Skin of body (tissue), 2 donors: ENCODE data around the gene ASIC5. TPM values are rescaled to one million over a fixed set of nuclear protein-coding genes. Genes with fewer than 3 reads are reported as not detected.
"Not testable (repeated sequence)": the region's sequence is repeated elsewhere in the genome, so short reads cannot be mapped to it uniquely, and the experiment has no call there.

Experiments used
- DNase-seq: peaks from one replicate; lab custom pipeline; 2025; lab: John Stamatoyannopoulos, UW
- total RNA-seq: library from RNA; depleted of rRNA; stranded (reverse); fragments of >200 nt; gene quantifications from one replicate; pipeline ENCODE4 v1.2.3, GENCODE V29; 2014

The ASIC5 gene, protein sequence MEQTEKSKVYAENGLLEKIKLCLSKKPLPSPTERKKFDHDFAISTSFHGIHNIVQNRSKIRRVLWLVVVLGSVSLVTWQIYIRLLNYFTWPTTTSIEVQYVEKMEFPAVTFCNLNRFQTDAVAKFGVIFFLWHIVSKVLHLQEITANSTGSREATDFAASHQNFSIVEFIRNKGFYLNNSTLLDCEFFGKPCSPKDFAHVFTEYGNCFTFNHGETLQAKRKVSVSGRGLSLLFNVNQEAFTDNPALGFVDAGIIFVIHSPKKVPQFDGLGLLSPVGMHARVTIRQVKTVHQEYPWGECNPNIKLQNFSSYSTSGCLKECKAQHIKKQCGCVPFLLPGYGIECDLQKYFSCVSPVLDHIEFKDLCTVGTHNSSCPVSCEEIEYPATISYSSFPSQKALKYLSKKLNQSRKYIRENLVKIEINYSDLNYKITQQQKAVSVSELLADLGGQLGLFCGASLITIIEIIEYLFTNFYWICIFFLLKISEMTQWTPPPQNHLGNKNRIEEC
- total RNA-seq: not detected

DNA sequence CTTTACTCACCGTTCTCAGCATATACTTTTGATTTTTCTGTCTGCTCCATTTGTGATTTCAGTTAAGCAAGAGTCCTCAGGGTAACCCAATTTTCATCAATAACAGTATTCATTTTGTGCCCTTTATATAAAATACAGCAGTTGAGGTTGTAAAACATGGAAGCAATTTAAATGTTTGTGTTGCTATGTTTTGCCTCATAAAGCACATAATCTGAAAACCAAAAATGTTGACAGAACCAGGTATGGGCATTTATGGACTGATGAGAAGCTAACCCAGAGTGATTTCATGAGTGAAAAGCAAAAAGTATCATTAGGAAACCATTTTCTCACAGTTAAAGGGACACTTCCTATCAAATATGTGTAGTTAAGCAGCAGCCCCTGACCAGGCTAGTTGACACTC, at the start of gene ASIC5:
Gene ASIC5 (minus strand): TSS at position 101 of the 400 bp plus-strand sequence. CDS start 51 bp downstream, at position 50.
- DNase-seq: no peak

DNA sequence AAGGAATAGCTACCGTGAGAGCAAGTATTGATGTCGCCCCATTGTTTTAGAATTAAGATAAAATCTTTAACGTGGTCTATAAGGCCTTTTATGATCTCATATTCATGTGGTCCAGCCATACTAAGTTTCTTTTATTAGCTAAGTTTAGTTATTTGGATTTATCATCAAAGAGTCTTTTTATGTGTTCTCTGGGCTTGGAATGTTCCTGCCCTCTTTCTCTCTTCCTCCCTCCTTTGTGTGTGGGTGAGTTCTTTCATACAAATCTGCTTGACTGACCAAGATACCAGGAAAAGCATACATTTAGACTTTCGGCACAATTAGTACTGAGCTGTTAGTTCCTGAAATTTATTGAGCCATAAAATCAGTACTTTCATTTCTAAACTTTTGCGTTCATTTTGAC, 48.7 kb upstream of the ASIC5 start:
- DNase-seq: no peak

DNA sequence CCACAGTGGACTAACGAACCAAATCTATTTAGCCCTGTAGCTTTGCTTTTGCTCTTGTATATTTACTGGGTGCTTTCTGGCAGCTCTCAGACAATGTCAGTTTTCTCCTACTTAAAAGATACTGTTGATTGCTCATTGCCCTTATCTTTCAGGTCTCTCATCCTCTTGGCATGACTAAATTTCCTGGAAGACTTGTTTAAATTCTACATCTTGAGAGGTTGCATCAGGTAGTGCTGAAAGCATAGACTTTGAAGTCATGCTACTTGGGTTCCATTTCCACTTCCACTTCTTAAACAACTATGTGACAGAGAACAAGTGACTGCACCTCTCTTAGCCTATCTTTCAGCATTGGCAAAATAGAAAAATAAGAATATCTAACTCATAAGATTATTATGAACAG, 45.8 kb upstream of the ASIC5 start:
- DNase-seq: no peak

DNA sequence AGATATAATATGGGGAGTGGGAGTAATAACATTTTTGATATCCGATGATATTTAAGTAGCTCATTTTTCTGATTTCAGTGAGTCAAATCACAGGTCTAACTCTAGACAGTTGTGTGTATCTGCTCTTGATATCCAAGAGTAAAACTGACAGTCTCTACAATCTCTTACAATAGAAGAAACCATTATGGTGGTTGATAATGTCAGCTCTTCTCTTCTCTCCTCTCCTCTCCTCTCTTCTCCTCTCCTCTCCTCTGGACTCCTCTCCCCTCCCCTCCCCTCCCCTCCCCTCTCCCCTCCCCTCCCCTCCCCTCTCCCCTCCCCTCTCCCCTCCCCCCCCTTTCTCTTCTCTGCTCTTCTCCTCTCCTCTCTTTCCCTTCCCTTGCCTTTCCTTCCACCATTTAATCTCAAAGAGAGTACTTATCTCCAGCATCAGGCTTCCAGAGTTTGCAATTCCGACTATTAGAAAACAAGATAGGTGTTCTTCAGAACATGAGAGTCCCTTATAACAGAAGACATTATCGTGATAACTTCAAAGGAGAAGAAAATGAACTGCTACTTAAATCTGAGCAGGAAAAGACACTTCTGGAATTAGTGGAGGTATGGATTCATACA, 43.6 kb upstream of the ASIC5 start:
- DNase-seq: no peak

DNA sequence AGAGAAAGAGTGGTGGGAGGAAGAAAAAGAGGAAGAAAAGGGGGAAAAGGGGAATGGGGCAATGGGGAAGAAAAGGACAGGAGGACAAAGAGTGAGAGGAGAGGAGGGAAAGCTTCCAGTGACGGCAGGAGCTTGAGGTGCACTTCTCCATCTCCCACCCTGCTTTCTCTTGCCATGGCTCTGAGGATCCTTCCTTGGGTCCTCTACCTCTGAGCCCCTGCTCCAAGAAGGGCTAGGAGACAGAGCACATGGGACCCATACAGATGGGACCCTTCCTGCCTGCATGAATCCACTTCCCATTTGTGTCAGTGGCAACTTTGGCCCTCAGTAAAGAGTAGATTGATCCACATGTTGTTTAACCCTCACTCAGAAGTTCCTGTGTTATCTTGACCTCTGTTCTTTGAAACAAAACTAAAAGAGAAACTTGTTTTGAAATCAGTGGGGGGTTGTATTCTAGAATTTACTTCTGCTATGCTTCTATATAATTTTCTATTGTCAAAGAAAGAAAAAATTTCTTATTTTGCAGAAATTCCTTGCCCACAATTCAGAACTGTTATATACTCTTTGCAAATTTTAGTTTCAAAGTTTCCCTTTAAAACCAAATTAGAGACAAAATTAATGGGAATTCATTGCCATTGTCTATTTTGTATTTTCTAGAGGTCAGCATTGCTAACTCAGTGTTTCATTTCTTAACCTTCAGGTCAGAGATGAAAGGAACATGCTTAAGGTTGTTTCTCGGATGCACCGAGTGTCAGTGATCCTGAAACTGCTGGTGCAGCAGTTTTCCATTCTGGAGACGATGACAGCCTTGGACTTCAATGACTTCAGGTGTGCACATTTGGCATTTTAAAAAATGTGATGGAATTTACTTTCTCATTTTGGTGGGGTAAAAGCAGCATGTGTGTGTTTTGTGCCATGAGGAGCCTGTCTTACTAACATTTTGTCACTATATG, 42.4 kb upstream of the ASIC5 start:
- no peak for DNase-seq

DNA sequence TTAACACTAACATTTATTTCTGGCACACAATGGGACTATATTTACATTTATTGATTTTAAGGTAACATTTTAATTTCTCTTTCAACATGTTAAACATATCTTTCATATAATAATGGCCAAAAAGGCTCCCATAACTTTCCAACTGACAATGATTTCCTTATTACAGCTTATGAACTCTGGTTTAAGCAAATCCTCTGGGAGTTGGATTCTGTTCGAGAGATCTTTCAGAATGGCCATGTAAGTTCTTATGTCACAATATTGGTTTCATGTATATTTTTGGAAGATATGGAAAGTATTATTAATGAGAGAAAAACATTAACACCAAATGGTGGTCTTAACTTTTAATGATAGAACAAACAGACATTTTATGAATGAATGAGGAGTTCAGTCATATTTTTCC, 41.5 kb upstream of the ASIC5 start:
- no peak for DNase-seq

DNA sequence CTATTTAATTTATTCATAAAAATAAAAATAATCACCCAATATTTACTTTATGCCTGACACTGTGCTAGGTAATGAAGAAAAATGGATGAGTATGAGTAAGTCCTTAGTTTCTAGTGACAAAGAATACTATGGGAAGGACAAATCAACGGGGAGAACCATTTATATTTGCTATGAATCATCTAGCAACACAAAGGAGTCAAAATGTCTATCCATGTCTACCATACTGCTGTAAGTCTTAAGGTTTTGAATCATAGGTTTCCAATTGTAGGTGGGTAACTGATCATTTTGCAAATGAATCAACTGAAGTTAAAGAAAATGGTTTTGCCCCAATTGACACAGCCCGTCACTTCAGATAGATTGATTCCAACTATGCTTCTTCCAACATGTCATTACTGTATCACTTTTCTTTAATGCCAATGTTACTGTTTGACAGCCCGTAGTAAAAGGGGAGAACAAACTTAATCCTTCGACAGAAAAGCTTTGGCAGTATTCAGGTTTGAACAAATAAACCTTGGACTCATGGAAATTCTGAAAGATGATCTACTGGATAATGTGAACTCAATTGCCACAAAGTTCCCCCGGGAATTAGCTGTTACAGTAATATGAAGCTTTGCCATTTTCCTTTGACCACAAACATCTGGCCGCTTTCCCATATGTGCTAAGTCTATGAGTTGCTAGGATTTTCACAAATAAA, 40.6 kb upstream of the ASIC5 start:
- DNase-seq: peak; percentile 90

DNA sequence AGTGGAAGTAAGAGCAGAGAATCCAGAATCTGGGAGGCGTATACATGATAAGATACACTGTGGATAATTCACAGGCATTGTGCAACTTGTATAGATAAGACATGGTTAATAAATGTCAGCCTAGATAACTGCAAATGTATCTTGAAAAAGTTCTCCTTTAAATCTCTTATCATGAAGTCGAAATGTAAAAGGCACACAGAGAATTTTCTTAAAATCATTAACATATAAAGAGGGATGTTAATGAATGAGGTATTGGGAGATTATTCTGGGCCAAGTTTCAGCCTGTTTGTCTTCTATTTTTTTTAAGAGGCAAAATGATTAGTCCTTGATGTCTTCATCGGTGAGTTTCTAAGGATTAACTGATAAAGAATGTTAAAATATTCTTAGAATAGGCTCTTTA, 38.3 kb upstream of the ASIC5 start:
- no peak for DNase-seq

DNA sequence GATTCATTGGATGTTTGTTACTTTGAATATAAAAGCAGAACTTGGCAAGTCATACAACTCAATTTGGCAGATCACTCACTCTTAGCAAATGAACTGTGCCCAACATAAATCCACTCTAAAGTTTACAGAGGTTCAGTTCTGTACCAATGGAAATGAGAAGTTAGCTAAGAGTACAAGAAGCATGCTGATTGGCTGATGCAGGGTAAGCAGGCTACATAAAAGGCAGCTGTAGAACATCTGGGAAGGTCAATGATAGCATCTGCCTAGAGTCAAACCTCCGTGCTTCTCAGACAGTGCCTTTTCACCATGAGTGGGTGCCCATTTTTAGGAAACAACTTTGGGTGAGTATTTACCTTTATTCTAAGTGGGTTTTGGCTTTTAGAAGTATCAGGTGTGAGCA, 37.4 kb upstream of the ASIC5 start, which contains the start of gene TDO2:
Gene TDO2 (plus strand): TSS at position 244 of the 400 bp plus-strand sequence. CDS start 63 bp downstream, at position 307.
- no peak for DNase-seq

DNA sequence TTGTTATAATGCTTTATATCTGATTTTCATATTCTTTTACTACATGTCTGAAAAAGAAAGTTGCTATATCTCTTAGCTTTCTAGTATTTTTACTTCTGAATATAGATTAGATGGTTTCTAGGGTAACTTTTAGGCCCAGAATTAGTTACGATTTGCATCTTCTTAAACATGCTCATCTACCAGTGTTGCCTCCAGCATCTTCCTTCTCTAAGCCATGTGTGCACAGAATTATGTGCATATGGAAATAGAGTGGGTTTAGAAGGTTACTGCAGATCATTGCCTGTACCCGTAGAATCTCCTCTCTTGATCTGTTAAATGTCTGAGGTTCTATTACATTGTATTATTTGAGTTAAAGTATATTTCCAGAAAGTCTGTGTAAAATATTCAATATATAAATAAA, 34.9 kb upstream of the ASIC5 start:
- no peak for DNase-seq

DNA sequence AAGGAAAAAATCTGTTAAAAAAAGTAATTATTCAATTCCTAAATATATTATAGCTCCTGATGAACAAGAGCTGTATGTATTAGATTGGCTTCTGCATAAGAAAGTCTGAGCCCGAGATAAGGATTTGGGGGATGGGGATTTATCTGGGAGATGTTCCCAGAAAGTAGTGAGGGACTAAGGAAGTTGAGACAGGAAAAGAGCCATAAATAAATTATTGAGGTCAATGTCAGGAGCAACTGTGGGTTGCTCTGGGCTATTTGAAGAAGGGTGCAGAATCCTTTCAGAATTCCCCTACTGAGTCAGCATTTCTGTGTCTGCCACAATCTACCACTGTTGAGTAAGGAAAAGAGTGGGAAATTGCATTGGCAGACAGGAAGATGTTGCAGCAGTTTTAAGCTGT, 34.3 kb upstream of the ASIC5 start:
- DNase-seq: no peak

DNA sequence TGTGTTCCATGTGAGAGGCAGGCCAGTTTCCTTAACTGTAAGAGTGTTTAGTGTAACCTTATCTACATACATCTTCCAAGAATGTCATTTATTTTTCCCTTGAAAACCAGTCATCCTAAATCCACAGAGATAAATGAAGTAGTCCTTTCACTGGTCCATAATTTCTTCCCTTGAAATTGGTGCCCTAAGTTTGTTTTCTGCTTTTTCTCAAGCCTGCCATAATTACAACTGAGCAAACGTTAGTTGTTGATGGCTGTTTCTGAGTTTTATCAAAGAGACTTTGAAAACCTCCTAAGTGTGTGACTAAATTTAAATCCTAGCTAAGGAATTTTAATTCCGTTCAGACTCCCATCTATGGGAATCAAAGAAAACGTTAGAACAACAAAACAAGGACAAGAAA, 33.8 kb upstream of the ASIC5 start:
- DNase-seq: no peak

DNA sequence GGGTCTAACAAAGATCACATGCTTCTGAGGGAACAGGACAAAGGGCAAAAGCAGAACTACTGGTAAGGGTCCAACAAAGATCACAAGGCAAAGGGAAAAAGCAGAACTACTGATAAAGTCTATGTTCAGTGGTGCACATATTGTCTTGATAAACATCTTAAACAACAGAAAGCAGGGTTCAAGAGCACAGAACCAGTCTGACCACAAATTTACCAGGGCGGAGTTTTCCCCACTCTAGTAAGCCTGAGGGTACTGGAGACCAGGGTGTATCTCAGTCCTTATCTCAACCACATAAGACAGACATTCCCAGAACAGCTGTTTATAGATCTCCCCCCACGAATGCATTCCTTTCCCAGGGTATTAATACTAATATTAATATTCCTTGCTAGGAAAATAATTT, 32.3 kb upstream of the ASIC5 start:
- DNase-seq: not testable (repeated sequence)

DNA sequence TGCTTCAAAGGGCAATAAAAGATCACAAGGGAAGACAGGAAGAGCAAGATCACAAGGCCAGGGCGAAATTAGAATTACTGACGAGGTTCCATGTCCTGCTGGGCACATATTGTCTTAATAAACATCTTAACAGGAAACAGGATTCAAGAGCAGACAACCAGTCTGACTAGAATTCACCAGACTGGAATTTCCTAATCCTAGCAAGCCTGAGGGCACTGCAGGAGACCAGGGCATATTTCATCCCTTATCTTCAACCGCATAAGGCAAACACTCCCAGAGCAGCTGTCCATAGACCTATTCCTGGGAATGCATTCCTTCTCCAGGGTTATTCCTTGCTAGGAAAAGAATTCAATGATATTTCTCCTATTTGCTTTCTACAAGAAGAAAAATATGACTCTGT, 25.0 kb upstream of the ASIC5 start:
- no peak for DNase-seq

DNA sequence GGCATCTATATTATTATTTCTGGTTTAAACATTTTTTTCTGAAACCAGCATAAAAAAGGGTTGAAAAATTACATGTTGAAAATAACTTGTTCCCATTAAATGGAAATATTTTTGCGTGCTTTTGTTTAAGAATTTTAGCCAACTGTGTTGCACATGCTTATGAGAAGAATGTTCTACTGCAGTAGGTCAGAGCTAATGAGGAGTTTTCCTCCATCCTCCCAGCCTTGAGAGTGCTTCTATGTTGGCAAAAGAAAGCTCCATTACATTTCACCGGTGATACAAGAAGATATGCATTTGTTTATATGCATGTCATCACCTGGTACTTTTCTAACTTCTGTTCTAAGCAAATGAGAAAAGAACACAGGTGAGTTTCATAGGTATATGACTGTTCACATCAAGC, 23.9 kb upstream of the ASIC5 start:
- DNase-seq: no peak

DNA sequence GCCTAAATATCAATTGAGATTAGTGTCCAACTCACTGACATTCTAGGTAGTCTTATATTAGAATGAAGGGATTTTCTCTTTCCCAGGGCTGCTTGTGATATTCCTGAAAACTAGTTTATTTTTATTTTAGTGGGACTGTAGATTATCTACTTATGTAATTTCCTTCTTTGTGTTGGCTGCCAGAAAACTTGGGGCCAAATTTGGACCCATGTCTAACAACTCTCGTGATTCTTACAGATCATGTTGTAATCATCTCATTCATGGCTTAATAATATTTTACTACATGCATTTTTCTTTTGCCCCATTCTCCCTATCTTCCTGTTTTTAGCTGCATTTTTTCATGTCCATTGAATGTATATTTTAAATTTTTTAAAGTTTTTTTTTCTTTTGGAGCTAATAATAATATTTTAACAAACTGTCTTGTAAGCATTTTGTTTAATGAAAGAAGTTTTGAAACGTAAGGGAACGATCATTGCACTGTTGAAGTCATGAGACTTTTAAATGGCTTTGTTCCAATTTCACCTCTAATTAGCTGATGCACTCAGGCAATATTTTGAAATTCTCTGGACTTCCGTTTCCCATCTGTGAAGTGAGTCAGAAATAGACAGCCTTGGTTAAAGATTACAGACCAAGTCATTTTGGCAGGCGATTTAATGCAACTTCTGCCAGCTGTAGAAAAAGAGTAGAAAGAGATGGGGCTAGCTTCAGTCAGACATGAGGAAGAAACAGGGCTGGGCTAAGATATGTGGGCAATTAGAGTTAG, 23.1 kb upstream of the ASIC5 start:
- no peak for DNase-seq

DNA sequence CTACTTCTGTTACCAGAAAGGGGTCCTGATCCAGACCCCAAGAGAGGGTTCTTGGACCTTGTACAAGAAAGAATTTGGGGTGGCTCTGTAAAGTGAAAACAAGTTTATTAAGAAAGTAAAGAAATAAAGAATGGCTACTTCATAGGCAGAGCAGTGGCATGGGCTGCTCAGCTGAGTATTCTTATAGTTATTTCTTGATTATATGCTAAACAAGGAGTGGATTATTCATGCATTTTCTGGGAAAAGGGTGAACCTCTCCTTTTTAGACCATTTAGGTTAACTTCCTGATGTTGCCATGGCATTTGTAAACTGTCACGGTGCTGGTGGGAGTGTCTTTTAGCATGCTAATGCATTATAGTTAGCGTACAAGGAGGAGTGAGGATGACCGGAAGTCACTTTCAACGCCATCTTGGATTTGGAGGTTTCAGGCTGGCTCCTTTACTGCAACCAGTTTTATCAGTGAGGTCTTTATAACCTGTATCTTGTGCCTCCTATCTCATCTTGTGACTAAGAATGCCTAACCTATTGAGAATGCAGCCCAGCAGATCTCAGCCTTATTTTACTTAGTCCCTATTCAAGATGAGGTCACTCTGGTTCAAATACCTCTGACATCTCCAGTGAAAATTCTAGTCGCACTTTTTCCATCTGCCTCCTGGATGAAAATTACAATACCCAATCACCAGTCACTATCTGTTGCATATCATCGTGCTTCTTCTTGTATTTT, 21.9 kb upstream of the ASIC5 start:
- DNase-seq: no peak

DNA sequence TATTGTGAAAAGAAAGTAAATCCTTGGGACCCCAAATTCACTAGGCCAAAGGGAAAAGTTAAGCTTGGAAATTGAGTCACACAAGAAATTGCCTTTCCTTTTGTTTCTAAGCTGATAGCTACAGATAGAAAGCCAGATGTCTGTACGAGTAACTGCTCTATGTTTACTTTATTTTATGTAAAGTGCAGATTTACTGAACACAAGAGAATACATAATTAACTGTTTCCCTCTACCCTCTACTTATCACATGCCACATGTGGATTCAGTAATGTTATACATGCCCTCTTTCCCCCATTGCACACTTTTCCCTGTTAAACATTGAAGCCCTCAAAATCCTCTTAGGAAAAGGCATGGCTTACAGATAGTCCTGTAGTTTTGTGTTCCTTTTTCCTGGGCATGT, 21.0 kb upstream of the ASIC5 start:
- no peak for DNase-seq

DNA sequence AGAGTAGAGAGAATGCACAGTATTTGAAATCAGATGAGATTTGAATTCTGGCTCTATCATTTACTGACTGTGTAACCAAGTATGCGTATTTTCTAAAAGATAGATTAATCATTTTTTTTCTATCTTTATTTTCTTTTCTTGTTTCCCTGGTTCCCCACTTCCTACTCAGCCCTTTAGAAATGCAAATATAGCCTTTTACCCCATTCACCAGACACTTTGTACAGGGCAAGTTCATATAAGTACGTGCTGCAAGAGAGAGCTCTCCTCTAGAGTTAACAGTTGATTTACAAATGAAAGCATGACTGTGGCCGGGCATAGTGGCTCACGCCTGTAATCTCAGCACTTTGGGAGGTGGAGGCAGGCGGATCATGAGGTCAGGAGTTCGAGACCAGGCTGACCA, 19.6 kb upstream of the ASIC5 start:
- DNase-seq: no peak

DNA sequence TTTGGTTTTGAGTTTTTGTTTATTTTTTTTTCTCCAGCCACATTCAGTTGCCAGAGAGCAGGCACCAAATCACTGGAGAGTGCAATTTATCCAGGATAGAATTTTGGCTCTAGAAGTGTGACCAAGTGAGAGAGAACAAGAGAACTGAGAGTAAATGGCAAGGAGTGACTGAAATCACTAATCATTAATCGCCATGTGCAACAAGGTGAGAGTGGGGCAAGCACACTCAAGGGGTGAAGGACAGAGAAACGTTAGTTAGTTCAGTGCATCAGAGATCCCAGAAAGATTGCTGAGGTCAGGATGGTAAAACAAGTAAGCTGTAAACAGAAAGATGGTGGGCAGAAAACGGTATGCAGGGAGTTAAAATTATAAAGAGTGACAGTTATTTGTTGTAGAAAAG, 17.8 kb upstream of the ASIC5 start:
- DNase-seq: no peak
